ENCODE results near the gene NR1I3.
A peak's percentile ranks its signal among the peaks of the same experiment; 100 is the strongest.

The NR1I3 gene

GRCh38 chr1:161216945-161217712, 20.9 kb downstream of the NR1I3 start:
- peak; percentile 97 for DNase-seq

DNA sequence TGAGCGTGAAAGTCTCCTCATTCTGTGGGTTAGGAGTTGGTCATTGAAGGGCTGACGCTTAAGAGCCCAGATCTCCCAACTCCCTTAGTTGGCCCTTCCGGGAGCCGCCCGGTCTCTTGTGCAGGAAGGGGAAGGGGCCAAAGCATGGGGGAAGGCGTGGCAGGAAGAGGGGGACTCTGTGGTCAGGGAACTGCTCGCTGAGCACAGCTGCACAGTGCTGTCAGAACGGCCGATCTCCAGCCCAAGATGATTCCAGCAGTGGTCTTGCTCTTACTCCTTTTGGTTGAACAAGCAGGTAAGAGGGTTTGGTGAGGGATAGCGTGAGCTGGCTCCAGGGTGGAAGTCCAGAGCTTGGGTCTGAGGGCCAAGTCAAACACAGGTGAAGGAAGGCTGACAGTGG, 22.9 kb downstream of the NR1I3 start, which contains the start of gene FCER1G:
TSS of gene FCER1G (plus strand) at position 220 of the 400 bp plus-strand sequence. CDS start at position 247, 27 bp downstream.
- peak; percentile 96 for DNase-seq

- DNase-seq: peak; percentile 85
These were observed 23.6 kb downstream of the NR1I3 start for GRCh38 chr1:161214369-161214768.

- DNase-seq: peak; percentile 87
These were observed 28.1 kb downstream of the NR1I3 start for GRCh38 chr1:161209790-161210409.

DNA sequence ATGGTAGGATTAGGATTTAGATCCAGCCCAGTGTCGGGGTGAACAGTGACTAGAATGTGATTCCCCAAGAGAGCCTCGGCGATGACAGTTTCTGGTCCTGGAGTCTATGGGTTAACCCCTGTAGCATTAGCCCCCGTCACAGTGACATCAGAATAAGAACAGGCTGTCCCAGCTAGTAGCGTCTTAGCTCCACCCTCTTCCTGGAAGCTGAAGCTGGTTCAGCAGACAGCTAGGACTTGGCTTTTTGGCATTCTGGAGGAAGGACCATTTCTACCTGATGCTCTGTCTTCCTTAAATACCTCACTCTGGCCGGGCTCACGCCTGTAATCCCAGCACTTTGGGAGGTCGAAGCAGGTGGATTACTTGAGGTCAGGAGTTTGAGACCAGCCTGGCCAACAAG, 30.8 kb downstream of the NR1I3 start:
- no peak for DNase-seq

GRCh38 chr1:161206411-161207140, 31.4 kb downstream of the NR1I3 start:
- no peak for DNase-seq

DNA sequence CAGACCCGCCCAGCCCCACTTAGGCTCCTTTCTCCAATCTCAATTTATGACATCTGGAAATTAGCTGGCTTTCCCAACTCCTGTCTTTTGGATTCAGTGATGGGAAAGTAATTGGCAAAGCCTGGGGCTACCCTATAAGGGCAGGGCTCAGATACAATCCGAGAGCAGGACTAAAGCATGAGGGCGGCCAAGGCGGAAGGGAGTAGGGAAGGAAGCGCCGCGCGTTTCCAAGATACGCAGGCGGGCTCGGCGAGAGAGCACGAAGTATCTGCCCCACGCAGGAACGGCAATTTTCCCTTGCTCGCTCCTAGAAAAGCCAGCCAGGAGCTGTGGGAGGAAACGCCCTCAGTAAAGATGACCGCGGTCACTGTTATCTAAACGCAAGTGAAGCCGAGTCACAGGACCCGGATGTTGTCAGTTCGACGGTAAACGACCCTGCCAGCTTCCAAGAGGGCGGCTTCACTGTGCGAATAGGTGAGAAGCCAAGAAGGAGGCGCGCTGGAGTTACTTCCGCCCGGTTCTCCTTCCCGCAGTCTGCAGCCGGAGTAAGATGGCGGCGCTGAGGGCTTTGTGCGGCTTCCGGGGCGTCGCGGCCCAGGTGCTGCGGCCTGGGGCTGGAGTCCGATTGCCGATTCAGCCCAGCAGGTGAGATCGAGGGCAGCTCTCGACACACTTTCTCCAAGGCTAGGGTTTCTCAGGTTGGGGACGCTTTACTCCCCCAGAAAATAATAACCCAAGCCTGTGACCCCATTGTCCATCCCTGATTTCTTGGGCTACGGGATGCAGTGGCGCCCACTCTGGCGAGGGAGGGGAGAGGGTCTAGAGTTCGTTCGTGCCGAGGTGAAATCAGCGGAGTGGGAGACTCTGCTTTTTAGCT, 35.9 kb downstream of the NR1I3 start, which contains the start of gene NDUFS2:
TSS of gene NDUFS2 (plus strand) at position 532 of the 877 bp plus-strand sequence. CDS start at position 551, 19 bp downstream.
- DNase-seq: peak; percentile 98

GRCh38 chr1:161200992-161201835, 36.8 kb downstream of the NR1I3 start:
- peak; percentile 61 for DNase-seq

- DNase-seq: no peak
These were observed 37.5 kb downstream of the NR1I3 start for GRCh38 chr1:161200421-161200991.

- no peak for DNase-seq
These were observed 38.4 kb downstream of the NR1I3 start for GRCh38 chr1:161199506-161200139.

- DNase-seq: no peak
These were observed 39.0 kb downstream of the NR1I3 start, which contains the start of gene ADAMTS4 for GRCh38 chr1:161198897-161199431. Gene ADAMTS4 (minus strand): TSS chr1:161199054. CDS start chr1:161198627, 427 bp downstream.

- no peak for DNase-seq
These were observed 39.7 kb downstream of the NR1I3 start for GRCh38 chr1:161198194-161198896.

DNA sequence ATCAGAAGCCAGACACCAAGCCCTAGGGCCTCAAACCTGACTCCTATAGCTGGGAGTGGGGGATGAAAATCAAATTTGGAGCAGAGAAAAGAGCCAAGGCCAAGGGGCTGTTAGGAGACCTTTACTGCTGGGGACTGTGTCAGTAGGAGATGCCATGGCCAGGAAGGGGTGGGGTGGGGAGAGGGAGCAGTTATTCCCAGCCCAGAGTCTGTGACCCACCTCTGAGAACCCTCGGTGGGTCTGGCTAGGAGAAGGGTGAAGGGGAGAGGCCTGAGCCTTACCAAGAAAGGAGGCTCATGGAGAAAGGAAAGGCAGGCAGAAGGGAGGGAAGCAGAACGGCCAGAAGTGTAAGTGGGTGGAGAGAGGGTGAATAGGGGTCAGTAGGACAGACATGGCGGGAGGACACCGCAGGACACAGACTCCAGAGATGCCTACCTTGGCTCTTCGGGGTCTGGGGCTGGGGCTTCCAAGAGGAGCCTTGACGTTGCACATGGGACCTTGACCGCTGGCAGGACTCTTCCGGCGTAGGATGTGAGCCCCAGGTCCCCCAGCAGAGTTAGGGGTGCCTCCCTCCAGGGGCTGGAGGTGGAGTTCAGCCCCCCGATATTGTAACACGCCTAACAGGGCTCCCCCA, 40.3 kb downstream of the NR1I3 start:
- no peak for DNase-seq

DNA sequence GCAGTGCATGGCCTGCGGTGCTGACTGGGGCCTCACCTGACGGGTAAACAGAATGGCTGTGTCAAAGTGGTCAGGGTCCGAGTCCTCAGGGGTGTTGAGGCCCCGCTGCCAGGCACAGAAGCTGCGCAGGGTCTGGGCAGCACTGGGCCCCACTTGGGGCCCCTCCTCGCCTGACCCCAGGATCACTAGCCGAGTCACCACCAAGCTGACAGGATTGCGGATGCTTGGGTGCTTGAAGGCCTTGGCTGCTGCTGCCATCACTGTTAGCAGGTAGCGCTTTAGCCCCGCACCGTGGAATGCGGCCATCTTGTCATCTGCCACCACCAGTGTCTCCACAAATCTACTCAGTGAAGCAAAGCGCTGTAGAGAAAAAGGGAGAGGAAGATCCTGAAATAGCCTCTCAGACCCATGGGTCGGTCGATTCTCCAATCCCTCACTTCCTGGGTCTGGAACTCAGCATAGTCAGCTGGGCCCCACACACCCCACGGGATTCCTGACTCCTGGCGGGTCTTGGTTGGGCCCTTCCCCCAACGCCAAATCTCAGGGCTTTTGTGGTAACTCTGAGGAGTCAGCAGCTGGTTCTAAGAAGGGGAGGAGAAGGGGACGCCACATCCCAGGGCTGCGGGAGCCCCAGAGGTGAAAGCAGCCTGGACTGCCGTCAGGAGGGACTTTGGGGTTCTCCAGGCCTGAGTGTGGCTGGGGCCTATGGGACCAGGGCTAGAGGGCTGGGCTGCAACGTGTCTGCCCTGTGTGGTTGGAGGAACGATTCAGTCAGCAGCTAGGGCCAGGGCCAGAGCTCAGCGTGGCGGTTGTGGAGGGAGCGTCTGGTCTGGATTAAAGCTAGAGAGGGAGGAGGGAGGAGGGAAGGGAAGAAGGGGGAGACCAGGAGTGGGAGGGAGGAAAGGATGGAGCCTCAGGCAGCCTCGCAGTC, 41.2 kb downstream of the NR1I3 start:
- no peak for DNase-seq

- no peak for DNase-seq
These were observed 41.9 kb downstream of the NR1I3 start for GRCh38 chr1:161196111-161196510.

DNA sequence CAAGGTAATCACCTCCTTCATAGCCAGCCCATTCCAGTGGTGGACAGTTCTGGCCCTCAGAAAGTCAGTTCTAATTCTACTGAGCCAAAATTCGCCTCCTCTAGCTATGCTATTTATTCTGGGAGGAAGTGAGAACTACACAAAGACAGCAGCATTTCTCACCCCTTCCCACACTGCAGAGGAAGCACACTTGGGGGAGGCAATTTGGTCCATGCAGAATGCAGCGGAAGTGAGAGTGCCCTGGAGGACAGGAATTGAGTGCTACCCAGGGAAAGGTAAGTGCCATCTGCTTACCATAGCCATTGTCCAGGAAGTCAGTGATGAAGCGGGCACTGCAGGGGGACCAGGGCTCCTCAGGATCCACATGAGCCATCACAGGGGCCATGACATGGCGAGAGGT, 42.8 kb downstream of the NR1I3 start:
- peak; percentile 77 for DNase-seq

DNA sequence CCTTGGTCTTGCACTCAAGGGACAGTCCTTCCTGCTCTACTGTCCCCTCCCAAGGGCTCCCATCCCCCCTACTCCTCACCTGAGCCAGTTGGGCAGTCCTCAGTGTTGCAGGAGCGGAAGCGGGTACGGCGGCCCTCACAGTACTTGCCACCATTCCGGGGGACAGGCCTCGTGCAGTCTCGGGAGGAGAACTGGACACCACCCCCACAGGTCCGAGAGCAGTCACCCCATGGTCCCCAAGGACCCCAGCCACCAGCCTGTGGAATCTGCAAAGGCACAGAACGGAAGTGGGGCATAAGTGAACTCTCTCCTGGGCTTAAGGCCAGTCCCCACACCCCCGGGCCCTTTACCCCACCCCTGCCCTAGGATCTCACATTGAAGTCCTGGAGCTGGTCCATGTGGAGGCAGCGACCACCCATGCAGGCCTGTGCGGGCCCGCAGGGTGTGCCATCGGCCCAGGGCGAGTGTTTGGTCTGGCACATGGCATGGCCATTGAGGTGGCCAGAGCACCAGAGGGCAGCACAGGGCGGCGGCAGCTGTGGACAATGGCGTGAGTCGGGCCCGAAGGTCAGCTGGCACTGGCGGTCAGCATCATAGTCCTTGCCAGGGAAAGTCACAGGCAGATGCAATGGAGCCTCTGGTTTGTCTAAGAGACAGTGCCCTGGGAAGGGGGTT, 44.3 kb downstream of the NR1I3 start:
- no peak for DNase-seq
